SJCRH30 (cell line): Measurements from ENCODE around the gene MAPKAP1. TPM values are rescaled to one million over a fixed set of nuclear protein-coding genes. Genes with fewer than 3 reads are reported as not detected.

ENCODE experiments used
- DNase-seq, 2 experiments: peaks; one replicate each; pipeline ENCODE4 v3.0.0-alpha.2; 2015 to 2020
- H3K27ac ChIP-seq: fragments of 250-450 bp; sonication (Bioruptor Pico); 2 replicates; pipeline ENCODE4 v1.5.1; 2020; ENCODE audit warnings: mild to moderate bottlenecking, moderate library complexity
- H3K27me3 ChIP-seq: fragments of 250-450 bp; sonication (Bioruptor Pico); 2 replicates; pipeline ENCODE4 v1.5.1; 2020; ENCODE audit warnings: mild to moderate bottlenecking, moderate library complexity
- H3K36me3 ChIP-seq: fragments of 250-450 bp; sonication (Bioruptor Pico); 2 replicates; pipeline ENCODE4 v1.5.1; 2020; ENCODE audit warnings: mild to moderate bottlenecking, moderate library complexity
- H3K4me1 ChIP-seq: fragments of 250-450 bp; sonication (Bioruptor Pico); 2 replicates; pipeline ENCODE4 v1.5.1; 2020; ENCODE audit warnings: mild to moderate bottlenecking, moderate library complexity
- H3K4me3 ChIP-seq: fragments of 250-450 bp; sonication (Bioruptor Pico); 2 replicates; pipeline ENCODE4 v1.5.1; 2020; ENCODE audit warnings: mild to moderate bottlenecking, moderate library complexity
- H3K9me3 ChIP-seq: fragments of 250-450 bp; sonication (Bioruptor Pico); replicated peaks from 2 replicates; pipeline ENCODE4 v1.5.1; 2020; ENCODE audit warnings: mild to moderate bottlenecking, moderate library complexity
- total RNA-seq: library from RNA; depleted of rRNA; stranded (reverse); fragments of >200 nt; shearing (Covaris generic); gene quantifications from 2 replicates; pipeline ENCODE4 v1.2.3, GENCODE V29; 2014

The MAPKAP1 gene
- total RNA-seq, 1 experiment from 2014 or later: 109 TPM

DNA sequence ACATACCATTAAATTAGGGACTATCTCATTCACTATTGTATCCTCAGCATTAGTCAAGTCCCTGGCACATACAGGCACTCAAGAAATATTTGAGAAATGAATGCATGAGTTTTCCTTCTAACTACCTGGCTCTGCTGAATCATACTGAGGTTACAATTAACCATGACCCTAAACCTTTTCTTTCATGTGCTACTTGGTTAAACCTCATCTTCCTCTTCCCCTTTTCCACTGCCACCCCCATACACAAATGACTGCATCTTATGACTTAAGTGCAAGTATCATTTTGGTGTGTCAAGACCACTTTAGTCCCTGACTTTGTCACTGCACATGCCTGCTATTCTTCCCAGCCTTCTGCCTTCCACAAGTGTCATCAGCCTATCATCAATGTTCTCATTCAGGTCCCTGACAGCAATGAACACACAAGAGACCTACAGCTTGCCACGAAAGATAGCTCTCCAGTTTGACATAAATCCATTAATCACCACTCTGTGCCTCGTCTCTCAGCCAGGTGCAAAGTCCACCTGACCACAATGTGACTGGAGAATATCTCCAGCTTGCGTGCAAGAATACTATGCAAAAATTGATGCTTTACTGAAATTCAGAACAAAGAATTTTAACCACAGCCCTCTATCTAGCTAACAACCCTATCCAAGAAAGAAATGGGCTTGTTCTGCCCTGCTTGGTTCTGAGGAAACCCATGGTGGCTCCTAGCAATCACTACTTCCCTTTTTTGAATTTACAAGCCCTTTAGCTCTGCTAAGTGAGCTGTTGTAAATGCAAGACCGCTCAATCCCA, 74.5 kb downstream of the MAPKAP1 start:
- no peak overlapping the region for H3K27ac ChIP-seq
- peaks cover 12% of the 10 kb centered on the region for H3K4me1 ChIP-seq
- no peak overlapping the region for H3K4me3 ChIP-seq
- H3K36me3 ChIP-seq: no peaks in the 10 kb centered on the region
- H3K9me3 ChIP-seq: no peaks in the 10 kb centered on the region
- no peaks in the 10 kb centered on the region for H3K27me3 ChIP-seq
- no peak for DNase-seq

DNA sequence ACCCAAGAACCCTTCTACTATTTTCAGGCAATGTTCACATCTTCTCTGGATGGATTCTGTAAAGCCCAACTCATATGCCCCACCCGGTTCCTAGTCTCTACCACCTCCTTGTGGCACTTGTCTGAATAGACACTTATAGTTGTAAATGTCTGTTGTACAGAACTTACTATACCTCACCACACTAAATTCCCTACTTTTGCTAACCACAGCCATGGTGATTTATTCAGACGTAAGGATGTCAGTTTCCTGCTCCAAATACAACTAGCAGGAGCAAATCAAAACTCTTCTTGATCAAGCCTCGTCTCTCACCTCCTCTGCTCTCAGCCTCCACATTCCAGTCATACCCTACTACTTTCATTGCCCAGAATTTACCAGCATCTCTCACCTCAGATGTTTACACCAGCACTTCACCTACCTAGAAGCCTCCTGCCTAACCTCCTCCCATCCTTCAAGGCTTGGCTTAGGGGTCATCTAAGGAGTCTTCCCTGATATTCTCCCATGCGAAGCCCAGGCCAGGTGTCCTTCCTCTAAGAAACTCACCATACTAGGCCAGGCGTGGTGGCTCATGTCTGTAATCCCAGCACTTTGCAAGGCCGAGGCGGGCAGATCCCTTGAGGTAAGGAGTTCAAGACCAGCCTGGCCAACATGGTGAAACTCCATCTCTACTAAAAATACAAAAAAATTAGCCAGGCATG, 75.5 kb downstream of the MAPKAP1 start:
- peak; percentile 22 to 69 for DNase-seq
- Histone ChIP-seq H3K36me3 (no peaks in the 10 kb centered on the region), H3K4me3 (no peak overlapping the region), H3K9me3 (no peaks in the 10 kb centered on the region), H3K4me1 (peaks cover 12% of the 10 kb centered on the region), H3K27ac (no peak overlapping the region), H3K27me3 (no peaks in the 10 kb centered on the region)

- no peak overlapping the region for H3K4me3 ChIP-seq
- DNase-seq: peak in 1 of 2 experiments; percentile 22
- H3K9me3 ChIP-seq: no peaks in the 10 kb centered on the region
- no peaks in the 10 kb centered on the region for H3K27me3 ChIP-seq
- H3K27ac ChIP-seq: no peak overlapping the region
- H3K4me1 ChIP-seq: peaks cover 2% of the 10 kb centered on the region; the same call in 1 of the 2 replicates
- H3K36me3 ChIP-seq: no peaks in the 10 kb centered on the region
Observed at GRCh38 chr9:125630436-125630835, 76.6 kb downstream of the MAPKAP1 start.

- DNase-seq: no peak
- H3K27me3 ChIP-seq: no peaks in the 10 kb centered on the region
- no peak overlapping the region for H3K4me3 ChIP-seq
- H3K9me3 ChIP-seq: no peaks in the 10 kb centered on the region
- H3K27ac ChIP-seq: no peak overlapping the region
- H3K36me3 ChIP-seq: no peaks in the 10 kb centered on the region
- H3K4me1 ChIP-seq: no peaks in the 10 kb centered on the region
Observed at GRCh38 chr9:125629446-125629845, 77.6 kb downstream of the MAPKAP1 start.

DNA sequence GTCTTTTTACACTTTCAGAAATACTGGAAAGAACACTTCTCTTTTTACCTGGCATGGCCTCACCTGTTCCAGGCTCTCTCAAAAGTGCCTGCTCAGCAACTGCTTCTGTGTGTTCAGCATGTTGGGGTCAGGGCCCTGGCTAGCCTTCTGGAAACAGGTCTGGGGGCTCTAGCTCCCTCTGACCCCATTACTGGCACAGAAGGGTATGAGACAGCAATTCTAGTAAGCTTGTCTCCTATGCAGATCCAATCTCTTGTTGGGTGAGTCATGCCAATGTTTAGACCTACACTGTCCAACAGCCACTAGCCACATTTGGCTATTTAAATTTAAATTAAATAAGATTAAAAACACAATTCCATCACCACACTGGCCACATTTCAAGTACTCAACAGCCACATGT, 80.8 kb downstream of the MAPKAP1 start:
- no peaks in the 10 kb centered on the region for H3K36me3 ChIP-seq
- no peaks in the 10 kb centered on the region for H3K4me1 ChIP-seq
- DNase-seq: no peak
- no peak overlapping the region for H3K27ac ChIP-seq
- no peak overlapping the region for H3K4me3 ChIP-seq
- H3K9me3 ChIP-seq: no peaks in the 10 kb centered on the region
- H3K27me3 ChIP-seq: no peaks in the 10 kb centered on the region

DNA sequence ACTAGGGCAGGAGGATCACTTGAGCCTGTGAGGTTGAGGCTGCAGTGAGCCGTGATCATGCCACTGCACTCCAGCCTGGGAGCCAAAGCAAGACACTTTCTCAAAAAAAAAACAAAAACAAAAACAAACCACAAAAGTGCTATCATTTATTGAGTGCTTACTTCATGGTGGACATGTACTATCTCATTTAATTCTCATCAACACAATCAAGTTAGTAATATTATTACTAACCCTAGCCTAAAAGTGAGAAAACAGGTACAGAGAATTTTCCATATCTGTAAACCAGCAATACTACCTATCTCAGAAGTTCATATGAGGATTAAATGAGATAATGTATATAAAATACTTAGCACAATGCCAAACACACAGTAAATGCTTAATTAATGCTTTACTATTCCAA, 85.8 kb downstream of the MAPKAP1 start:
- DNase-seq: no peak
- H3K36me3 ChIP-seq: no peaks in the 10 kb centered on the region
- H3K9me3 ChIP-seq: no peaks in the 10 kb centered on the region
- H3K27ac ChIP-seq: no peak overlapping the region
- no peak overlapping the region for H3K4me3 ChIP-seq
- 0 out of 2 replicates have a peak, but pooled peaks cover 3% of the 10 kb centered on the region for H3K4me1 ChIP-seq
- H3K27me3 ChIP-seq: no peaks in the 10 kb centered on the region

- H3K36me3 ChIP-seq: no peaks in the 10 kb centered on the region
- H3K4me1 ChIP-seq: 0 out of 2 replicates have a peak, but pooled peaks cover 3% of the 10 kb centered on the region
- H3K9me3 ChIP-seq: no peaks in the 10 kb centered on the region
- H3K27me3 ChIP-seq: no peaks in the 10 kb centered on the region
- no peak for DNase-seq
- no peak overlapping the region for H3K27ac ChIP-seq
- H3K4me3 ChIP-seq: no peak overlapping the region
Observed at GRCh38 chr9:125620216-125620615, 86.8 kb downstream of the MAPKAP1 start.

DNA sequence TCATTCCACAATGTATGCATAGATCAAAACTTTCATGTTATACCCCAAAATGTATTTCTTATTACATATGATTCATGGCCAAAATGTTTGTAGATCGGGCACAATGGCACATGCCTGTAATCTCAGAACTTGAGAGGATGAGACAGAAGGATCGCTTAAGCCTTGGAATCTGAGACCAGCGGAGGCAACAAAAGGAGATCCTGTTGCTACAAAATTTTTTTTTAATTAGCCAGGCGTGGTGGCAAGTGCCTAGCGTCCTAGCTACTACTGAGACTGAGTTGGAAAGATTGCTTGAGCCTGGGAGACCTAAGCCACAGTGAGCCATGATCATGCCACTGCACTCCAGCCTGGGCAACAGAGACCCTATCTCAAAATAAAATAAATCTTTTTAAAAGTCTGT, 89.9 kb downstream of the MAPKAP1 start:
- peaks cover 3% of the 10 kb centered on the region; the same call in 1 of the 2 replicates for H3K36me3 ChIP-seq
- no peaks in the 10 kb centered on the region for H3K9me3 ChIP-seq
- no peak overlapping the region for H3K27ac ChIP-seq
- H3K4me1 ChIP-seq: 0 out of 2 replicates have a peak, but pooled peaks cover 3% of the 10 kb centered on the region
- DNase-seq: peak in 1 of 2 experiments; percentile 30
- no peaks in the 10 kb centered on the region for H3K27me3 ChIP-seq
- H3K4me3 ChIP-seq: no peak overlapping the region

DNA sequence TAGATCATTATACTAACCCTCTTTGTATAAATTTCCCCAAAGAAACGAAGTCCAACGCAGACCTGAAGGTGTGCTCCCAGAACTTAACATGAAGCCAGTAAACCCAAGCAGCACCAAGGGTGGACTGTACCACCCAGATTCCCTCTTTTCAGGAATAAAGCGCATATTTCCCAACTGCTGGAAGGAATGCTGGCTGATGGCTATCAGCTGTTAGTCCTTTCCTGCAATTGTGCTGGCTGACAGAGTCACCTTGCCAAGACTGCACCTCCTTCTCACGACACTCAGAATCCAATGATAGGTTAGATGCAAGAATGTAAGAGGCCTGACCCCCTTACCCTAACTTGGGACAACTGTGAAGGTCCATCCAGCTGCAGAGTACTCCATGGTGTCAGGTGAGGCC, 93.9 kb downstream of the MAPKAP1 start:
- Histone ChIP-seq H3K9me3 (no peaks in the 10 kb centered on the region), H3K4me1 (0 out of 2 replicates have a peak, but pooled peaks cover 3% of the 10 kb centered on the region), H3K27ac (no peak overlapping the region), H3K36me3 (peaks cover 3% of the 10 kb centered on the region; the same call in 1 of the 2 replicates), H3K4me3 (no peak overlapping the region), H3K27me3 (no peaks in the 10 kb centered on the region)
- no peak for DNase-seq

GRCh38 chr9:125612616-125613015, 94.4 kb downstream of the MAPKAP1 start:
- peaks cover 3% of the 10 kb centered on the region; the same call in 1 of the 2 replicates for H3K36me3 ChIP-seq
- DNase-seq: no peak

DNA sequence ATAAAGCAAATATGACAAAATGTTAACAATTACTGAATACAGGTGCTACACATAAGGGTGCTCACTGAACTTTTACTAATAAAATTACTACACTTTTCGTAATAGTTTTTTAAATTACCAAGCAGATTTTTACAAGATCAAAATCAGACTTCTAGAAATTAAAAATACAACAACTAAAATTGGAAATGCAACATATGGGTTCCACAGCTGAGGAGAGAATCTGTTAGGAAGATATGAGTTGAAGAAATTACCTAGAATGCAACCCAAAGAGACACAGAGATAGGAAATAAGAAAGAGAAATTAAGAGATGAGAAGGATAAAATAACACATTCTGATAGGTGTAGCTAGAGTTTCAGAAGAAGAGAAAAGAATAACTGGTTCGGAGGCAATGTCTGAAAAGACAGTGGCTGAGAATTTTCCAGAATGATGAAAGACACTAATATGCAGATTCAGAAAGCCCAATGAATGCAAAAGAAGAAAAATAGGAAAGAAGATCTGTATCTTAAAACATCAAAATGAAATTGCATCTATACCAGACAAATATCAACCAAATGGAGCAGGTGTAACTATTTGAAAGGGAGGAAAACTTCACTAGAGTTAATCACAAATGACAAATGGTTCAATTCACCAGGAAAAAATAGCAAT, 95.8 kb downstream of the MAPKAP1 start:
- peaks cover 3% of the 10 kb centered on the region; the same call in 1 of the 2 replicates for H3K36me3 ChIP-seq
- H3K4me3 ChIP-seq: no peak overlapping the region
- H3K9me3 ChIP-seq: no peaks in the 10 kb centered on the region
- H3K27me3 ChIP-seq: no peaks in the 10 kb centered on the region
- DNase-seq: no peak
- no peak overlapping the region for H3K27ac ChIP-seq
- no peaks in the 10 kb centered on the region for H3K4me1 ChIP-seq

More at GRCh38 chr9:125612616-125613015, 94.4 kb downstream of the MAPKAP1 start:
- H3K27ac ChIP-seq: no peak overlapping the region
- no peaks in the 10 kb centered on the region for H3K9me3 ChIP-seq
- 0 out of 2 replicates have a peak, but pooled peaks cover 3% of the 10 kb centered on the region for H3K4me1 ChIP-seq
- no peaks in the 10 kb centered on the region for H3K27me3 ChIP-seq
- no peak overlapping the region for H3K4me3 ChIP-seq

DNA sequence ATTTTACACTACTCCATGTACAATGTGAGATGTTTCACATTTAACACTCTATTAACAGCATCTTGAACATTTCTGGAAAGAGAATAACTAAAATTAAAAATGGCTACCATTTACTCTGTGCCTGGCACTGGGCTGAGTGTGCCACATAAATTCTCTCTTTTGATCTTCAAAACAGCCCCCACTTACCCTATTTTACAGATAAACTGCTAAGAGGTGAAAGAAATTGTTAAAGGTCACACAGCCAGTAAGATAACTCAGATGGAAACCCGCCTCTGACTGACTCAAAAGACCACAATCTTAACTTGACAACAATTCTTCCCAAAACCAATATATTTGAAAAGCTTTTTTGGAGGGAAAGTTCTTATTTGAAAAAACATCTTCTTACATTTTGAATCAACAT, 97.3 kb downstream of the MAPKAP1 start:
- Histone ChIP-seq H3K27ac (no peak overlapping the region), H3K27me3 (no peaks in the 10 kb centered on the region), H3K4me3 (no peak overlapping the region), H3K36me3 (peaks cover under 1% of the 10 kb centered on the region; the same call in 1 of the 2 replicates), H3K4me1 (no peaks in the 10 kb centered on the region), H3K9me3 (no peaks in the 10 kb centered on the region)
- no peak for DNase-seq

GRCh38 chr9:125608489-125609224, 98.4 kb downstream of the MAPKAP1 start:
- Histone ChIP-seq H3K9me3 (no peaks in the 10 kb centered on the region), H3K4me3 (no peak overlapping the region), H3K27ac (no peak overlapping the region), H3K4me1 (no peaks in the 10 kb centered on the region), H3K36me3 (no peaks in the 10 kb centered on the region), H3K27me3 (no peaks in the 10 kb centered on the region)
- DNase-seq: no peak

DNA sequence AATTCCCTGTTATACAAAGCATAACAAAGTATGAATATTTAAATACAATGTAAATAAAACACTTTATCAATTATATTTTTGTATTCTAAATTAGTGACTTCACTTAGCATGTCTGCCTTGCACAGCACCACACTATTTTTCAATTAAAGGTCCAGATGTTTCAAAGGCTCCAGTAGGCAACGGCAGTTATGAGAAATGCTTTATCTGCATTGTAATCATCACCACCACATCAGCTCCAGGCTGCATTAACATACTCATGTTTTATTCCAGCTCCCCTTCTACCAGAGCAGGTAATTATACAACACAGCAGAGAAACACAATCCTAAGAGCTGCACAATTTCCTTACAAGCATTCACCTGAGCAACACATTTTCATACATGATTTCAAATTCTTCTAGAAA, 102.8 kb downstream of the MAPKAP1 start:
- Histone ChIP-seq H3K27me3 (no peaks in the 10 kb centered on the region), H3K9me3 (no peaks in the 10 kb centered on the region), H3K36me3 (no peaks in the 10 kb centered on the region), H3K27ac (no peak overlapping the region), H3K4me3 (no peak overlapping the region), H3K4me1 (no peaks in the 10 kb centered on the region)
- DNase-seq: no peak
